Measurements from ENCODE around the gene ADCY9. TPM values are rescaled to one million over a fixed set of nuclear protein-coding genes. Genes with fewer than 3 reads are reported as not detected.

The ADCY9 gene
- total RNA-seq, 1 experiment from 2014 or later, result 7.0 TPM

DNA sequence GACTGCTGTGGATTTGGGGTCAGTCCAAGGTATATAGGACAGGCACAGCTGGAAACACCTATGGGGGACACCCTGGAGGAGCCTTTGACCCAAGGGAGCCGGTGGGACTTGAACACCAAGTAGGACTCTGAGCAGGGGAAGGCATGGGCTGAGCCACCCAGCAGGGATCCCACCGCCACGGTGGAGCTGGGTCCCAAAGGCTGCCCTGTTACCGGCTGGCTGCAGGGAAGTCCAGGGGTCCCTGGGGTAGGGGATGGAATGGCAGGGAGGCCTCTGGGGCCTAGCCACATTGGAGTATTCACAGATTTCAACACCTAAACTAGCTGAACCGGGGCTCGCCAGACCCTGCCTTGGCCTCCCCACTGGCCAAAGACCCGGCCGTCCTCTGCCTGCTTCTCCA lies 196.0 kb downstream of the ADCY9 start:
- BruUV-seq (replicated peaks), result no TSS peak
- Histone ChIP-seq H3K27me3 (replicated peaks; ENCODE audit: insufficient read depth, low read depth, low read length, poor library complexity) (no peaks in the 10 kb centered on the region), H3K4me3 (ENCODE audit: low read depth, low read length, poor library complexity, severe bottlenecking) (no peak overlapping the region), H3K4me1 (ENCODE audit: insufficient read depth, low read length, poor library complexity, severe bottlenecking) (no peaks in the 10 kb centered on the region), H3K9me3 (ENCODE audit: low read depth, low read length, poor library complexity, severe bottlenecking) (no peaks in the 10 kb centered on the region), H3K36me3 (ENCODE audit: insufficient read depth, low read length, poor library complexity, severe bottlenecking) (no peaks in the 10 kb centered on the region), H3K27ac (ENCODE audit: low read depth, low read length, poor library complexity, severe bottlenecking) (no peak overlapping the region)
- no peak for DNase-seq (ENCODE audit: low spot score)
- TF ChIP-seq, protein P1, sequence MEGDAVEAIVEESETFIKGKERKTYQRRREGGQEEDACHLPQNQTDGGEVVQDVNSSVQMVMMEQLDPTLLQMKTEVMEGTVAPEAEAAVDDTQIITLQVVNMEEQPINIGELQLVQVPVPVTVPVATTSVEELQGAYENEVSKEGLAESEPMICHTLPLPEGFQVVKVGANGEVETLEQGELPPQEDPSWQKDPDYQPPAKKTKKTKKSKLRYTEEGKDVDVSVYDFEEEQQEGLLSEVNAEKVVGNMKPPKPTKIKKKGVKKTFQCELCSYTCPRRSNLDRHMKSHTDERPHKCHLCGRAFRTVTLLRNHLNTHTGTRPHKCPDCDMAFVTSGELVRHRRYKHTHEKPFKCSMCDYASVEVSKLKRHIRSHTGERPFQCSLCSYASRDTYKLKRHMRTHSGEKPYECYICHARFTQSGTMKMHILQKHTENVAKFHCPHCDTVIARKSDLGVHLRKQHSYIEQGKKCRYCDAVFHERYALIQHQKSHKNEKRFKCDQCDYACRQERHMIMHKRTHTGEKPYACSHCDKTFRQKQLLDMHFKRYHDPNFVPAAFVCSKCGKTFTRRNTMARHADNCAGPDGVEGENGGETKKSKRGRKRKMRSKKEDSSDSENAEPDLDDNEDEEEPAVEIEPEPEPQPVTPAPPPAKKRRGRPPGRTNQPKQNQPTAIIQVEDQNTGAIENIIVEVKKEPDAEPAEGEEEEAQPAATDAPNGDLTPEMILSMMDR (conservative IDR thresholded peaks at IDR 0.05; ENCODE audit: low read depth, low read length), result no peak
- TF ChIP-seq EZH2 (IDR thresholded peaks at IDR 0.05; ENCODE audit: borderline replicate concordance, low read depth, low read length, poor library complexity, severe bottlenecking), result no peak
- intact Hi-C loops (cut with micrococcal nuclease; ENCODE audit: unreplicated experiment), result no loop called here
- ChIA-PET POLR2A (ENCODE audit: low non-redundant PET) (no interaction called here), CTCF (no interaction called here)

- POLR2A ChIA-PET (ENCODE audit: low non-redundant PET), result no interaction called here
- intact Hi-C loops (cut with micrococcal nuclease; ENCODE audit: unreplicated experiment), result no loop called here
- Histone ChIP-seq H3K27me3 (replicated peaks; ENCODE audit: insufficient read depth, low read depth, low read length, poor library complexity) (no peaks in the 10 kb centered on the region), H3K9me3 (ENCODE audit: low read depth, low read length, poor library complexity, severe bottlenecking) (no peaks in the 10 kb centered on the region), H3K27ac (ENCODE audit: low read depth, low read length, poor library complexity, severe bottlenecking) (no peak overlapping the region), H3K36me3 (ENCODE audit: insufficient read depth, low read length, poor library complexity, severe bottlenecking) (no peaks in the 10 kb centered on the region), H3K4me1 (ENCODE audit: insufficient read depth, low read length, poor library complexity, severe bottlenecking) (no peaks in the 10 kb centered on the region), H3K4me3 (ENCODE audit: low read depth, low read length, poor library complexity, severe bottlenecking) (no peak overlapping the region)
- no TSS peak for BruUV-seq (replicated peaks)
- TF ChIP-seq EZH2 (IDR thresholded peaks at IDR 0.05; ENCODE audit: borderline replicate concordance, low read depth, low read length, poor library complexity, severe bottlenecking), result no peak
- TF ChIP-seq, protein P1 (conservative IDR thresholded peaks at IDR 0.05; ENCODE audit: low read depth, low read length), result no peak
- no peak for DNase-seq (ENCODE audit: low spot score)
- CTCF ChIA-PET, result no interaction called here
These were observed 196.8 kb downstream of the ADCY9 start for GRCh38 chr16:3919413-3919812.

DNA sequence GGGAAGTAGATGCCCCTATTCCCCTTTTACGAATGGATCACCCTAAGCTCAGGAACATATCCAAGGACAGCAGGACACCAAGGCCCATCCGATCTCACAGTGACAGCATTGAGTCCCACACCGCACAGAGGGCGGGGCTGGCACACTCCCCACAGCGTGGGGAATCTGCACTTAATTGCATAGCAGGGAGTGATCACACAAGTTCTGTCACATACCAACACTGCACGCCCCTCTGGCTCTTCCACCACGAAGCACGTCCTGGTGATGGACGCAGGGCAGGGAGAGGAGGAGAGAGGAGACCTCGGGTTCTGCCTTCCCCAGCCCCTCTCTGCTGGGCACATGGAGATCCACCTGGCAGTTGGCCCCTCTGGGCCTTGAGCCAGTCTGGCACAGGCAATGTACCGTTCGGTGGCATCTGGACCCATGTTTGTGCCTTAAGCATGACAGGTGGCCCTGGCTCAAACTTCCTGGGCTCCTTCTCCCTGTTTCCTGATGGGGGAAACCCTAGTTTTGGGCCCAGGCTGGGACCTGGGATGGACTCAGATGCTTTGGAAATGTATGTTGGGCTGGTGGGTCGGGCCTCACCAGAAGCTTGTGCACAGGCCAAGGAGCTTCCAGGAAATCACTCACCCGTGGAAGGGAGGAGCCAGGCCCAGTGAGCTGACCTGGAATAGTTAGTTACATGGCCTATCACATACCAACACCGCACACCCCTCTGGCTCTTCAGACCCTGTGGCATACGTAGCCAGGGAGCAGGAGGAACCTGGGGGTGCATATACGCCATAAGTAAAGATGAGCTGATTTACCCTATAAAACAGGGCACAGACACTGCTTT lies 200.6 kb downstream of the ADCY9 start:
- BruUV-seq (replicated peaks), result no TSS peak
- ChIA-PET CTCF (no interaction called here), POLR2A (ENCODE audit: low non-redundant PET) (no interaction called here)
- no peaks in the 10 kb centered on the region for H3K4me1 ChIP-seq (ENCODE audit: insufficient read depth, low read length, poor library complexity, severe bottlenecking)
- intact Hi-C loops (cut with micrococcal nuclease; ENCODE audit: unreplicated experiment), result no loop called here
- no peaks in the 10 kb centered on the region for H3K27me3 ChIP-seq (replicated peaks; ENCODE audit: insufficient read depth, low read depth, low read length, poor library complexity)
- no peaks in the 10 kb centered on the region for H3K9me3 ChIP-seq (ENCODE audit: low read depth, low read length, poor library complexity, severe bottlenecking)
- DNase-seq (ENCODE audit: low spot score), result no peak
- no peak for TF ChIP-seq EZH2 (IDR thresholded peaks at IDR 0.05; ENCODE audit: borderline replicate concordance, low read depth, low read length, poor library complexity, severe bottlenecking)
- TF ChIP-seq, protein P1 (conservative IDR thresholded peaks at IDR 0.05; ENCODE audit: low read depth, low read length), result no peak
- H3K4me3 ChIP-seq (ENCODE audit: low read depth, low read length, poor library complexity, severe bottlenecking), result no peak overlapping the region
- no peak overlapping the region for H3K27ac ChIP-seq (ENCODE audit: low read depth, low read length, poor library complexity, severe bottlenecking)
- H3K36me3 ChIP-seq (ENCODE audit: insufficient read depth, low read length, poor library complexity, severe bottlenecking), result no peaks in the 10 kb centered on the region

Measured in A673 (cell line).